ENCODE data around the gene STAC3.

STAC3 gene

DNA sequence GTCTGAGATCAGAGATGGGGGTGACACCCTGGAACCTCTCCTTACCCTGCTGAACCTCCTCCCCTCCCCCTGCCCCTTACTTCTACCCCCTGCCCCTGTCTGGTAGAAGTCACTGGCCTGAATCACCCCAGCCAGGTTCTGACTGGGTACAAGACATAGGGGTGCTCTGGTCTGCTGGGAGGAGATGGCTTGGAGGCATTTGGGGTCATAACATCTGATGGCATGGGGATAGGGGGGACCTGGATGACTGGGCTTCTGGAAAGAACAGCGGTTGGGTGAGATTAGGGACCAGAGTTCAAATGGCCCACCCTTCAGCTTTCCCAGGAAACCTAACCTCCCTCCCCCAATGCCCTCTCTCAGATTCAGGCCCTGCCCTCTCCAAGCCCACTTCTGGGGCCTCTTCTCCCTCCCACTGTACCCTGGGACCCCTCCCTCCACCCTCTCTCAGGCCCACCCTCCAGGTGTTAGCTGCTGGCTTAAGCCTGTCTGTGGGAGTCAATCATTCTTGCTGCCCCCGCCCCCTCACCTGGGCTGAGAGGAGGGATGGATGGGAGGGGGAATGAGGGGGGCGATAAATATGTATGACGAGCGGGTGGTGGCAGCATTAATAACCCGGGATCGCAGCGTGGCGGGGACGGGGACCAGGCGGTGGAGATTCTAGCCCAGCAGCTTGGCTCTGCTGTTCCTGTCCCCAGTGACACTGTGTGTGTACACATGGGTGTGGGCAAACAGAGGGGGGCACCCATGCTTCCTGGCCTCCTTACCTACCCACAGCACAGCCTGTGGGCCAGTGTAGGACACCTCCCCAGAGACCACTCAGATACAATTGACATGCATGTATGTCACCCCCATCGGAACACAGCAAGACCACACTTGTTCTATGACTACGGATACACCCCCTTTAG, 28.4 kb downstream of the STAC3 start:
- DNase-seq, result no peak

DNA sequence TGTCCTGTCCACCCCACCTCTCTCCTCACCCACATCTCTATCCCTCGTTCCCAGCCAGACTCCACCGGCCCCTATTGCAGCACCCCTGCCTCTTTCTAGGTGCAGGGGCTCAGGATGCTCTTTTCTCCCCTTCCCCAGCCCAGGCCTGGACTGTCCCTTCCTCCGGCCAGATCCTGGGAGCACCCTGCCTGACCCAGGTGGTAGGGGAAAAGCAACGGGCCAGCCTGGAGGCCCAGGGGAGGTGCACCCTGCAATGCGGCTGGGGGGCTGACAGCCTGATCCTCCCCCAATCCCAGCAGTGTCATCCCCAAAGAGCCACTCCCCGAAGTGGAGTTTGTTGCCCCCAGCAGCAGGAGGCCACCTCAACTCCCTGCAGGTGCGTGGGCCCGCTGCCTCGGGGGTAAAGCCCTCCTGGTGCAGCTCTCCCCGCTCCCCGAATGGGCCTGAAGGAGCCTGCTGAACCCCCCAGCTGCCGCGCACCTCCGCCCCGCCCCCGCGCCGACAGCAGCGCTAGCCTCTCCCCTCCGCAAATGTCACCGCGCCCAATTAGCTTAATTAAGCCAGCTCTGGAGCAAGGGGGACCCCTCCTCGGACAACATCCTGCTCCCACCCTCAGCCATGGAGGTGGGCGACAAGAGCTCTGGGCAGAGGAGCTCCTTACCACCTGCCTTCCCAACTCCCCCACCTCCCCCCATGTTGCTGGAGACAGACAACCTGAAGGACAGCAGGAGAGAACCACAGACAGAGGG, 29.6 kb downstream of the STAC3 start:
- DNase-seq, result no peak

DNA sequence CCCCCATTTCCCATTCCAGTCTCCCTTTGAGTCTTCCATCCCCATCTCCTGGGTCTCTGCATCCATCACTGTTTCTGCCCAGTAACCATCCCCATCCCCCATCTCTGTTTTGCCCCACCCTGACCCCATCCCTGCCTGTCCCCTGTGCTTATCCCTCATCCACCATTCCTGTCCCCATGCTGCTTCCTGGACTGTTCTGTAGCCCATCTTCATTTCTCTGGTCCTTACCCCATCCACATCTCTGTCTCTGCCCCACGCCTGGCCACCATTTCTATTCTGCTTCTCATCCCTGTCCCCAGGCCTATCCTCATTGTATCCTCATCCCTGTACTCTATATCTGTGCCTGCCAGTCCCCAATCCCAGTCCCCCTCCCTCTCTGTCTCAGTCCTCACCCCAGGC, 30.2 kb downstream of the STAC3 start:
- no peak for DNase-seq

DNA sequence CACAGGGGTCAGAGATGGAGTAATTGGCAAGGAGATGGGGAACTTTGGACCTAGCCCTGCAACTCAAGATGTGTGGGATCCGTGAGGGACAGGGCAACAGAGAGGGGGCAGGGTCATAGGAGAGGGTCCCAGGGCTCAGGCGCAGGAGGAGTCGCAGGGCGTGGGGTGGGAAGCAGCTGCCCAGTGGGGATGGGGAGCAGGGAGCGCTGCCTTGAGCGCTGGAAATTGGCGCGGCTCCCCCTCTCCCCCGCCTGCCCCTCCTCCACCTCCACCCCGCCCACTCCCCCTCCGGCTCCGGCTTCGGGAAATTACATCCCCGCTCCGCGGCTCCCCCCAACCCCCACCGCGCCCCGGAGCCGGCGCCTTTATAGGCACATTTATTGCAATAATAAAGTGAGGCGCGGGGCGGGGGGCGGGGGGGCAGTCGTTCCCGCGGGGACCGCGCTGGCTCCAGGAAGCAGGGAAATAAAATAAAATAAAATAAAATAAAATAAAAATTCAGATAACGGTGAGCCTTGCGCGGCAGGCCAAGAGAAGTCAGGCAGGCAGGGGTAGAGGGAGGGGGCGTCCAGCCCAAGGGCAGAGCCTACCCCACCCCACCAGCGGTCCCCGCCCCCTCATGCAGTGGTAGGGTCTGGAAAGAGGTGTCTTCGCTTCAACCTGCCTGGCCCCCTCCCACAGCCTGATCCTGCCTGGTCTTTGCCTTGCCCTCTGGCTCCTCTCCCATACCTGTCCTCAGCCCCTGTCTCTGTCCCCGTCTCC, 30.8 kb downstream of the STAC3 start:
- DNase-seq, result no peak

DNA sequence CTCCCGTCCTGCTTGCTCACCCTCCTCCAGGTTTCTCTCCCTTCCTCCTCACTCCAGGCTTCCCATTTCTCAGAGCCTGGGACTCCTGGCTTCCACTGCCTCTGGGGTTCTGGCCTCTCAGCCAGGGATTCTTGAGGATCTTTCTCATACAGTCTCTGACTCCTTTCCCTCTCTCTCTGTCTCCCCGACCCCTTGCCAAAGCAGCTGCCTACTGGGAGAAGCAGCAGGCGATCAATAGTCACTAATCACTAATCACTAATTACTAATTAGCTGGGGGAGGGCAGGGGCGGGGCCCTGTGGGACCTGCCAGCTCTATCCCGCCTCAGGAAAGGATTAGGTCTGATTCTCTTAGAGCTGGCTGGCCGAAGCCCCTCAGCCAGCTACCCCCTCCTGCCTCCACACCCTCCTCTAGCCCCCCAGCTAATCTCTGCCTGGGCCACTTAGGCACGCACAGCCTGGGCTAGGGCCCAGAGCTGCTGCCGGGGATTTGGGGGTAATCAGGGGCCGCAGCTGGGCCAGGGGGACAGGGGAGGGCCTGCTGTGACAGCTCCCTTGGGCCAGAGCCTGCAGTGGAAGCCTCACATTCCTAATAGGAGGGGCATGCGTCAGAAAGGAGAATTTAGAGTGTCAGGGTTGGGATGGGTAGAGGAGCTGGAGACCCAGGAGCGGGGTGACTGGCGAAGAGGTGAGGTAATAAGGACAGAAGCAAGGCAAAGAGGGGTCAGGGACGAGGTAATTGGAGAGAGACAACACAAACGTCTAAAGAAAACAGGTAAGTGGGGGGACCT, 31.6 kb downstream of the STAC3 start:
- DNase-seq, result no peak

DNA sequence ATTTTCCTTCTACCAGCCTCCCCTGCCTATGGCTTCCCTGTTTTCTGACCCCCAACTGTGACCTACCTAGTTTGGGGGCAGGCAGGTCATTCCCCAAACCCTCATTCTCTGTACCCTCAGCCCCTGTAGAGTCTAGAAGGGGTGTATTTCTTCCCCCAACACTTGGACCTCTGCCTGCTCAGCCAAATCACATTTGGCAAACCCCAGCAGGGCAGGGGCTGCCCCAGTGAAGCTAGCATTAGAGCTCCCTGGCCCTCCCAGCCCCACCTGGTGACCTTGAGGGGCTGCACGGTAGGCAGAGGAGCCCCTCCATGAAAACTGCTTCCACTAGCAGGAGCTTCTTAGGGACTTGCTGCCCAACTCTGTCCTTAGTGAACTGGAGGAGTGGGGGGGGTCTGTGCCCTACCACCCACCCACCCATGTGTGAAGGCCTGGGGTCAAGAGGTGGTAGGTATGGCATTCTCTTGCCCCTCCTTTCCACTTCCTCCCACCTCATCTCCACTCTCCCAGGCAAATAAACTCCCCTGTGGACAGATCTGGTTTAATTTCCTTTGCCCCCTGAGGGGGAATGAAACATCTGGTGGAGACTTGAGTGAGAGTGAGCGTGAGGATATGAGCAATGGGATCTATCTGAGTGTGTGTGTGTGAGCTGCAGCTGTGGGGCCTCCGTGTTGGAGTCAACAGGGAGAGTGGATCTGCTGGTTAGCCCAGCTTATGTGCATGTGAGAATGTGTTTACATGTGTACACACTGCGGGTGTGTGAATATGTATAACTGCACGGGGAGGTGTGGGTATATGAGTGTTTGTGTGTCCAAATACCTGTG, 32.7 kb downstream of the STAC3 start:
- no peak for DNase-seq

DNA sequence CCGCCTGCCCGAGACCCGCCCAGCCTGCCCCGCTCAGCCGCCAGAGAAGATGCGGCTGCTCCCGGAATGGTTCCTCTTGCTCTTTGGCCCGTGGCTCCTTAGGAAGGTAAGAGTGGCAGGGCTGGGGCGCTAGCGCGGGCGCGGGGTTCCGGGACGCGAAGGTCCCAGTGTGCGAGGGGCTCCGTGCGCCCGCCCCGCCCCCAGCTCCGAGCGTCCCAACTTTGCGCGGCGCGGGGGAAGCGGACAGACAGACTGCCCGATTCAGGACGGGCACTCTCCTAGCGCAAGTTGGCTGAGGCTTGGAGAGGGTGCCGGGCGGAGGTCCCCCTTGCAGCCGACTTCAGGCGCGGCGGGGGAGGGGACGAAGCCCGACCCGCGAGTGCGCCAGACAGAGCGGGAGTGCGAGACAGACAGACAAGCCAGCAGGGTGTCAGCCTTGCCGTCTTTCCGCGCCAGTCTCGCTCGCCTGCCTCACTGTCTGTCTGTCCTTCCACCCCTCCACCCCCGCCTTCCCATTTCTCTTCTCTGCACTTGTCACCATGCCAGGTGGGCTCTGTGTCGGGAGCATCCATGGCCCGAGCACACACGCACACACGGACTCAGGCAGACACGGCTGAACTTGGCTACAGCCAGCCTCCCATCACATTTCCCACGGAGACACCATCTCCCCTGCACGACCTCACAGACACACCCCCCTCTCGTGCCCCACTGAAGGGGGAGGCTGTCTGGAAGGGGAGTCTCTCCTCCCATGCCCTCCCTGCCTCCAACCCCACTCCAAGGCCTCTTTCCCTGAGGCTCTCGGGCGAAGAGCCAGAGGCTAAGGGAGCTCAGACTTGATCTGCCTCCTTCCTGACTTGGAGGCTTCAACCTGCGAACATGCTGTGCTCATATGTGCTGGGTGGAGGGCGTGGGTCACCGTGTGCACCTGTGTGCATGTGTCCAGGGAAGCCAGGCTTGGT, 33.8 kb downstream of the STAC3 start:
- no peak for DNase-seq

DNA sequence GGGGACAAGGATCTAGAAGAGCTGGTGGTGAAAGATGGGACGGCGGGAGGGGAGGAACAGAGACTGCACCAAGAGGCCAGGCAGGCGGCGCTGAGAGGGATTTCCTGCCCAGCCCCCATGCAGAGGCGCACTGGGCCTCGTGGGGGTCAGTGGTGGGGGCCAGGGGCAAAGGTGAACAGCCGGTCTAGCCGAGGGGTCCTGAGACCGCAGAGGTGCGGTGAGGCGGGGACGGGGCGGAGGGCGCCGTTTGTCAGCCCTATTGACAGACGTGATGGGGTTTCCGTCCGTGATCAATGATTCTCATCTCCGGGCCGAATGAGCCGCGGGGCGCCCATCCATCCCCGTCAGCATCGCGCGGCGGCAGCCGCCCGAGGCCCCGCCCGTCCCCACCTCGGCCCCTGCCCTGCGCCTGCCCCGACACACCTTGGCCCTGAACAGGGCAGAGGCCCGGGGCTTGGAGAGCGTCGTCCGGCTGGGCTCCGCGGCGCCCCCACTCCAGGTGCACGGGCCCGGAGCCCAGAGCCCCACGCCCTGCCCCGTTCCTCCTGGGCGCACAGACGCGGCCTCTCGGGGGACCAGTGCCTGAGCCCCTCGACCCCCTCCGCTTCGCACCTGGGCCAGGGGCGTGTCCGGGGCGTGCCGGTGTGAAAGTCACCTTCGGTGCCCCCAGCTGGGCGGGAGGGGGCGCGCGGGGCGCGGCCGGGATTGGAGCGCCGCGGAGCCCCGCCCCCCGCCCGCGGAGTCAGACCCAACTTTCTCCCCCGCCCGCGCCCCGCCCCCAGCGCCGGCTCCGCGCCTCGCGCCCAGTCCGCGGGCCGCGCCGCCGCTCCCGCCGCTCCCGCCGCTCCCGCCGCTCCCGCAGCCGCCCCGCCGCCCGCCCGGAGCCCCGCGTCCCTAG, 34.7 kb downstream of the STAC3 start, which contains the start of gene NXPH4:
TSS of gene NXPH4 (plus strand) at position 781 of the 898 bp plus-strand sequence. CDS start 176 bp downstream, outside the sequence.
- no peak for DNase-seq

DNA sequence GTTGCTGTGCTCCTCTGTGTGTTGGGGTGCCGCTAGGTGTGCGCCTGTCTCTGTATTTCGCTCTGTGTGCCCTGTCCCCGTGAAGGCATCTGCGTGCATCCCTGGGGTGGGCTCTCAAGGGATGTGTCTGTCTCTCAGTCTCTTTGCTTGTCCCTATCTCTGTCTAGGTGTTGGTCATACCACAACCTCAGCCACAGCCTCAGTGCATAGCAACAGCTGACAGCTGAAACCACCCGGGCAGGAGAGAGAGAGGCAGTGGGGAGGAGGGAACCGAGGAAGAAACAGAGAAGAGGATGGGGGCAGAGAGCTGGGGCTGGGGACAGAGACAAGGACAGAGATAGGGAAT, 35.3 kb downstream of the STAC3 start:
- DNase-seq, result no peak

DNA sequence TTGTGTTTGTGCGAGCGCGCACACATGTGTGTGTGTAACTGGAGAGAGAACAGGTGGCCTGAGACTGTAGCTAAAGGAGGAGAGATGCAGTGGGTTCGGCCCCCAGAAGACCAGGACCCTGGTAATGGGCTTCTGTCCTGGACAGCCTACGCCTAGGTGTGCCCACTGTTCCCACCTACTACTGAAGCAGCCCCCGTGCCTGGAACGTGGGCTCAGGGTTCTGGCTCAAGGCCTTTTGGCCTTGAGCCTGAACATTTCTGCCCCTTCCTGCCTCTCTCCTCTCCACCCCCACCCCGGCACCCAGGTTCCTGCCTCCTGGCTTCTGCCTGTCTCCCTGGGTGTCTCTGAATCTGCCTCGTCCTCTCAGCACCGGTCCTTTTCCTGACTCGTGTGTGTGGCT, 35.9 kb downstream of the STAC3 start:
- DNase-seq, result no peak

DNA sequence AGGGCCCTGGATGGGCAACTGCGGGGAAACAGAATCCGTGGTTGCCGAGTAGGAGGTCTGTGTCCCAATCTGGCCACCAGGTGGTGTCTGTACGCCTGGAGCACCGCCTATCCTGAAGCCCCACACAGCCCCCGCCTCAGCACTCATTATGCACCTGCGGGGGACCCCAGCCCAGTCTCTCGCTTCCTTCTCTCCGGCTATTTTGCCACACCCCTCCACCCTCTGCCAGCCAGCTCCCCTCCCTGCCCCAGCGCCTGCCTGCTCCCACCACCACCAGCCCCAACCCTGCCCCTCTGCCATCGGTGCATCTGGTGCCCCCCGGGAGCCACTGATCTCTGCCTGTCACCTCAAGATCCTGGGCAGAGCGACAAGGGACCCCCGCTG, 36.6 kb downstream of the STAC3 start:
- peak; percentile 59 for DNase-seq

DNA sequence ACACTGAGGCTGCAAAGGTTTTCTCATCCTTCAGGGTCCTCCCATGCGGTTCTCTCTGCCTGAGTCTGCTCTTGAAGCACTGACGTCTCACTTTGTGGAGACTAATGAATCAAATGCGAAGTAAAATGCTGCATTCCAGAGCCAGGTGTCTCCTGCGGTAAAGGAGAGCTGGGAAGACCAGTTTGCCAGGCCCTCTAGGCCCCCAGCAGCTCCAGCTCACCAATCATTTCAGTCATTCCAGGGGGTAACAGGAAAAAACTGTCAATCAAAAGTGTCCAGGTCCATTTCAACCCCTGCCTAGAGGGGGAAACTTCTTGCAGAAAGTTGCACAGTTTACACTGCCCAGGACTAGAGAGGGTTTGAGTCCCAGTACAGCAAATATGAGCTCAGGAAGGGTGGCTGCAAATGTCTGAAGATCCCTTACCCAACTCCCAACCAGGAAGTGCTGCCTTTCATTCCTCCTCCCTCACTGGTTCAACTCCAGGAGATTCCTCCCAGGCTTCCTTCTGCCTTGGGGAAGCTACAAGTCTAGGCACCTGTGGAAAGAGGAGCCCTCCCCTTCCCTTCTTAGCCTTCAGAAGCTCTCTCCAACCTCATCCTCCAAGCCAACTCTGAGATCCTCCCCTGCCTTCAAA, 37.1 kb downstream of the STAC3 start:
- no peak for DNase-seq

DNA sequence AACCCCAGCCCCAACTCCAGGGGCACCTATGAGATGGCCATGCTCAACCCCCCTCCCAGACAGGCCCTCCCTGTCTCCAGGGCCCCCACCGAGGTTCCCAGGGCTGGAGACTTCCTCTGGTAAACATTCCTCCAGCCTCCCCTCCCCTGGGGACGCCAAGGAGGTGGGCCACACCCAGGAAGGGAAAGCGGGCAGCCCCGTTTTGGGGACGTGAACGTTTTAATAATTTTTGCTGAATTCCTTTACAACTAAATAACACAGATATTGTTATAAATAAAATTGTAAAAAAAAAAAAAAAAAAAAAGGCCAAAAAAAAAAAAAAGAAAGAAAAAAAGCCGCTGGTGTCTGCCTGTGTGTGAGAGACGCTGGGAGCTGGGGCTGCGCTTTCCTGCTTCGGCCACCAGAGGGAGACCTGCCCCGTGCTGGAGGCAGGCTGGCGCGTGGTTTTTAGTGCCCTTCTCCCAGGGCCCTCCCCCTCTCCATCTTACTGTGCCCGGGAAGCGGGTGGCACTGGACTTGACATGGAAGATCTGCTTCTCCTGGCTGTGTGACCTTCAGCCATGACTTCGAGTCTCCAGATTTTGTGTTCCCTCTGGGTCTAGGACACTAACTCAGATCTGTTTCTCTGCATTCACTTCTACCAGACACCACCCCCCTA, 37.8 kb downstream of the STAC3 start:
- peak; percentile 69 for DNase-seq

DNA sequence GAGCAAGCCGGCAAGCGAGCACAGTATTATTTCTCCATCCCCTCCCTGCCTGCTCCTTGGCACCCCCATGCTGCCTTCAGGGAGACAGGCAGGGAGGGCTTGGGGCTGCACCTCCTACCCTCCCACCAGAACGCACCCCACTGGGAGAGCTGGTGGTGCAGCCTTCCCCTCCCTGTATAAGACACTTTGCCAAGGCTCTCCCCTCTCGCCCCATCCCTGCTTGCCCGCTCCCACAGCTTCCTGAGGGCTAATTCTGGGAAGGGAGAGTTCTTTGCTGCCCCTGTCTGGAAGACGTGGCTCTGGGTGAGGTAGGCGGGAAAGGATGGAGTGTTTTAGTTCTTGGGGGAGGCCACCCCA, 38.3 kb downstream of the STAC3 start:
- no peak for DNase-seq

DNA sequence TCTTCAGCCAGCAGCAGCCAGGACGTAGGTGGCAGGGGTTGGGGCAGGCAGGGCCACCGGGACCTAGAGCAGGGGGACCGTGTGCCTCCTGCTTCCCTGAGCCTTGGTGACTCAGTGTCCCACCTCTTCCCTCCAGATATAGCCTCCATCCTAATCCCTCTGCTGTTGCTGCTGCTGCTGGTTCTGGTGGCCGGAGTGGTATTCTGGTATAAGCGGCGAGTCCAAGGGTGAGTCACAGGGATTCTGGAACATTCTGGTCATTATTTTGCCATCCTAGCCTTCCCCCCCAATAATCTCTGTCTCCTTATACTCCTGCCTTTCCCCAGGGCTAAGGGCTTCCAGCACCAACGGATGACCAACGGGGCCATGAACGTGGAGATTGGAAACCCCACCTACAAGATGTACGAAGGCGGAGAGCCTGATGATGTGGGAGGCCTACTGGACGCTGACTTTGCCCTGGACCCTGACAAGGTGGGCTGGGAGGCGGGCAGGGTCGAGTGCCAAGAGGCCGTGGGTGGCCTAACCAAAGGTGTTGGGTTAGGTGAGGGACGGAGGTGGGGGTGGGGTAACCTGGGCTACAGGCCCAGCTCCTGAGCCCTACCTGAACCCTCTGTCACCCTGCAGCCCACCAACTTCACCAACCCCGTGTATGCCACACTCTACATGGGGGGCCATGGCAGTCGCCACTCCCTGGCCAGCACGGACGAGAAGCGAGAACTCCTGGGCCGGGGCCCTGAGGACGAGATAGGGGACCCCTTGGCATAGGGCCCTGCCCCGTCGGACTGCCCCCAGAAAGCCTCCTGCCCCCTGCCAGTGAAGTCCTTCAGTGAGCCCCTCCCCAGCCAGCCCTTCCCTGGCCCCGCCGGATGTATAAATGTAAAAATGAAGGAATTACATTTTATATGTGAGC, 38.9 kb downstream of the STAC3 start:
- DNase-seq, result no peak

DNA sequence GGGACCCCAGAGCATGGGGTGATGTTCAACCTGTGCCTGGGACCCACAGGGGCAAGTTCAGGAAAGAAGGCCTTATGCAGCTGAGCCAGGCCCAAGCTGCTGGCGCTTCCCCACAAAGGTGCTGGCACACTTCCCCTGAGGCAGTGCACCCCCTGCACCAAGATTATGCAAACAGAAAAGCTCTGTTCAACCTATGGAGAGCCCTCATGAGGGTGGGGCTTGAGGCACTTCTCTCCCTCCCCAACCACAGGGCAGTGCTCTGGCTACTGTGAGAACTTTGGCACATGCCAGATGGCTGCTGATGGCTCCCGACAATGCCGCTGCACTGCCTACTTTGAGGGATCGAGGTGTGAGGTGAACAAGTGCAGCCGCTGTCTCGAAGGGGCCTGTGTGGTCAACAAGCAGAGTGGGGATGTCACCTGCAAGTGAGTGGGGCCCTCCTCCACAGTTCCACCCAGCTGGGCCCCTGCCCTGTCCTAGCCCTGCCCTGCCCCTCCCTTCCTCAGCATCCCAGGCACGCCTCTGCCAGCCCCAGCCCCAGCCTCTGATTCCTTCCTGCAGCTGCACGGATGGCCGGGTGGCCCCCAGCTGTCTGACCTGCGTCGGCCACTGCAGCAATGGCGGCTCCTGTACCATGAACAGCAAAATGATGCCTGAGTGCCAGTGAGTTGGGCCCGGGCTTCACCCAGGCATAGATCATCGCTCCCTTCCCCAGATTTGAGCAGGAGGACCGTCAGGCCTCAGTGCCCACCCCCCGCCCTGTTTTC, 39.9 kb downstream of the STAC3 start:
- DNase-seq, result no peak

DNA sequence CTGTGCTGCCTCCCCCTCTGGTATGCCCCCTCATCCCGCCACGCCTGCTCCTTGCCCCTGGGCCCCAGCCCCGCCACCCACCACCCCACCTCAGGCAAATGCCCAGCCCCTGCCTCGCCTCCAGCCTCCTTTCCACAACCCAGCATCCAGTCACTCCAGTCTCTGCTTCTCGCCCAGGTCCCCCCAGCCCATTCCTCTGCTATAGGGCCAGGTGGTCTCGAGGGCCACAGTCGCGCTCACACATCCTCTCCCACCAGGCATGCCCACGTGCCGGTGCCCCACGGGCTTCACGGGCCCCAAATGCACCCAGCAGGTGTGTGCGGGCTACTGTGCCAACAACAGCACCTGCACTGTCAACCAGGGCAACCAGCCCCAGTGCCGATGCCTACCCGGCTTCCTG, 40.5 kb downstream of the STAC3 start:
- no peak for DNase-seq
